ENCODE data around the gene CD38.

DNA sequence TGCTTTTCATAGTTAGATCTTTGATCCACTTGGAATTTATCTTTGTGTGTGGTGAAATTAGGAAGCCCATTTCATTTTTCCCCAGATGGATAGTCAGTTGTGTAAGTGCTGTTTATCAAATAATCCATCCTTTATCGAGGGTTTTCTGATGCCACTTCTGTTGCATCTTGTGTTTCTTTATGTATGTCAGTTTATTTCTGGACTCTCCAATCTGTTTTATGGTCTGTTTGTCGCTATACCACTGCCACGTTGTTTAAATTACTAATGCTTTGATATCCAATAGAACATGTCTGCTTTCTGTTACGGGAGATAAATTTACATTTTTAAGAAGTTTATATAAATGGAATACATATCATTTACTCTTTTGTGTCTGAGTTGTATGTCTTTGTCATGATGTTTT is 21.0 kb downstream of the CD38 start:
- TF ChIP-seq, protein P1, sequence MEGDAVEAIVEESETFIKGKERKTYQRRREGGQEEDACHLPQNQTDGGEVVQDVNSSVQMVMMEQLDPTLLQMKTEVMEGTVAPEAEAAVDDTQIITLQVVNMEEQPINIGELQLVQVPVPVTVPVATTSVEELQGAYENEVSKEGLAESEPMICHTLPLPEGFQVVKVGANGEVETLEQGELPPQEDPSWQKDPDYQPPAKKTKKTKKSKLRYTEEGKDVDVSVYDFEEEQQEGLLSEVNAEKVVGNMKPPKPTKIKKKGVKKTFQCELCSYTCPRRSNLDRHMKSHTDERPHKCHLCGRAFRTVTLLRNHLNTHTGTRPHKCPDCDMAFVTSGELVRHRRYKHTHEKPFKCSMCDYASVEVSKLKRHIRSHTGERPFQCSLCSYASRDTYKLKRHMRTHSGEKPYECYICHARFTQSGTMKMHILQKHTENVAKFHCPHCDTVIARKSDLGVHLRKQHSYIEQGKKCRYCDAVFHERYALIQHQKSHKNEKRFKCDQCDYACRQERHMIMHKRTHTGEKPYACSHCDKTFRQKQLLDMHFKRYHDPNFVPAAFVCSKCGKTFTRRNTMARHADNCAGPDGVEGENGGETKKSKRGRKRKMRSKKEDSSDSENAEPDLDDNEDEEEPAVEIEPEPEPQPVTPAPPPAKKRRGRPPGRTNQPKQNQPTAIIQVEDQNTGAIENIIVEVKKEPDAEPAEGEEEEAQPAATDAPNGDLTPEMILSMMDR (IDR thresholded peaks at IDR 0.05; ENCODE audit: borderline replicate concordance, extremely low read depth, low read length, poor library complexity, severe bottlenecking), result no peak
- TF ChIP-seq EZH2 (IDR thresholded peaks at IDR 0.05; ENCODE audit: borderline replicate concordance, low read depth, low read length, severe bottlenecking), result no peak
